Gastroesophageal sphincter (tissue), 4 donors: ENCODE results near the gene ATG7. TPM values are rescaled to one million over a fixed set of nuclear protein-coding genes. Genes with fewer than 3 reads are reported as not detected.

Experiments used
- ATAC-seq: fragments of 150-250 bp; one replicate; pipeline ENCODE4 v1.9.1; 2016; ENCODE audit warnings: mild to moderate bottlenecking, moderate library complexity
- H3K27ac ChIP-seq, 4 donors: fragments of 200-600 bp; sonication (generic) in 3 of 4; 1 replicate in 3 of 4; 2 replicates in 1 of 4; pipeline ENCODE4 v1.5.1; 2016 to 2019
- H3K27me3 ChIP-seq: fragments of 200-600 bp; sonication (generic); one replicate; pipeline ENCODE4 v1.5.1; 2019
- H3K36me3 ChIP-seq, 2 donors: fragments of 200-600 bp; sonication (generic); one replicate each; pipeline ENCODE4 v1.5.1; 2019; ENCODE audit warnings: control low read depth in 1 of 2
- H3K4me1 ChIP-seq, 3 donors: fragments of 200-600 bp; sonication (generic); 1 replicate in 2 of 3; 2 replicates in 1 of 3; pipeline ENCODE4 v1.5.1; 2016 to 2019; ENCODE audit warnings: control low read depth in 2 of 3
- H3K4me3 ChIP-seq, 2 donors: fragments of 200-600 bp; sonication (generic); one replicate each; pipeline ENCODE4 v1.5.1; 2019; ENCODE audit warnings: mild to moderate bottlenecking in 1 of 2, moderate library complexity in 1 of 2
- H3K9me3 ChIP-seq, 3 donors: fragments of 200-600 bp; sonication (generic); one replicate each; pipeline ENCODE4 v1.5.1; 2017 to 2019; ENCODE audit warnings: control low read depth in 2 of 3
- CTCF ChIP-seq, 4 experiments: fragments of 200-600 bp in 2 of 4; fragments of 450-650 bp in 2 of 4; sonication (generic) in 1 of 4; IDR thresholded peaks; one replicate each; pipeline ENCODE4 v1.5.1; 2017 to 2019; ENCODE audit warnings: antibody characterized with exemption in 4 of 4, mild to moderate bottlenecking in 2 of 4, moderate library complexity in 2 of 4
- EP300 ChIP-seq: sonication (generic); formaldehyde crosslinking; IDR thresholded peaks from one replicate; pipeline ENCODE4 v1.6.1; 2017; ENCODE audit warnings: antibody characterized with exemption, mild to moderate bottlenecking
- POLR2A ChIP-seq, 2 donors: fragments of 450-650 bp; IDR thresholded peaks; one replicate each; pipeline ENCODE4 v1.6.1; 2017; ENCODE audit warnings: antibody characterized with exemption in 2 of 2, mild to moderate bottlenecking in 2 of 2, moderate library complexity in 1 of 2
- POLR2AphosphoS5 ChIP-seq: sonication (generic); formaldehyde crosslinking; IDR thresholded peaks from one replicate; pipeline ENCODE4 v1.6.1; 2017; ENCODE audit warnings: antibody characterized with exemption
- WGBS, 2 donors: methylation state at CpG; one replicate each; pipeline ENCODE4 v1.1.5; 2018; ENCODE audit warnings: low coverage in 1 of 2; 5-methylcytosine and 5-hydroxymethylcytosine counted together
- total RNA-seq, 4 donors: library from RNA; depleted of rRNA; stranded (reverse); fragments of >200 nt; gene quantifications; one replicate each; pipeline ENCODE4 v1.1.0, GENCODE V29; 2016

The ATG7 gene
- total RNA-seq, 4 donors from 2014 or later: 28.3 to 64.9 (median 36.5) TPM

GRCh38 chr3:11465744-11466616 is 193.8 kb downstream of the ATG7 start:
- TF ChIP-seq POLR2AphosphoS5 (peak; percentile 93), POLR2A (IDR thresholded peaks at IDR 0.05) (no peak), EP300 (peak; percentile 6), CTCF (IDR thresholded peaks at IDR 0.05) (peak in 1 of 4 experiments; percentile 23)
- Histone ChIP-seq H3K36me3 (peaks cover 0 to 5% of the 10 kb centered on the region in 2 donors), H3K27me3 (no peaks in the 10 kb centered on the region), H3K27ac (peak overlapping the region; percentile 84 to 89 (median 88)), H3K9me3 (no peaks in the 10 kb centered on the region), H3K4me1 (peaks cover 3 to 39% (median 11%) of the 10 kb centered on the region in 3 donors), H3K4me3 (no peak overlapping the region)
- ATAC-seq: peak; percentile 94
- 24 to 35% methylated on average over 9 of the region's 9 CpGs for WGBS, 2 donors

- Histone ChIP-seq H3K4me1 (peaks cover 3 to 39% (median 11%) of the 10 kb centered on the region in 3 donors), H3K36me3 (peaks cover 0 to 5% of the 10 kb centered on the region in 2 donors), H3K4me3 (no peak overlapping the region), H3K27ac (peak overlapping the region in 1 of 4 donors; percentile 89), H3K9me3 (no peaks in the 10 kb centered on the region), H3K27me3 (no peaks in the 10 kb centered on the region)
- TF ChIP-seq POLR2AphosphoS5 (peak; percentile 27), EP300 (no peak)
- 38 to 87% methylated on average over 1 to 4 of the region's 4 CpGs for WGBS, 2 donors
- ATAC-seq: no peak
These were observed 195.7 kb downstream of the ATG7 start for GRCh38 chr3:11467875-11468274.

DNA sequence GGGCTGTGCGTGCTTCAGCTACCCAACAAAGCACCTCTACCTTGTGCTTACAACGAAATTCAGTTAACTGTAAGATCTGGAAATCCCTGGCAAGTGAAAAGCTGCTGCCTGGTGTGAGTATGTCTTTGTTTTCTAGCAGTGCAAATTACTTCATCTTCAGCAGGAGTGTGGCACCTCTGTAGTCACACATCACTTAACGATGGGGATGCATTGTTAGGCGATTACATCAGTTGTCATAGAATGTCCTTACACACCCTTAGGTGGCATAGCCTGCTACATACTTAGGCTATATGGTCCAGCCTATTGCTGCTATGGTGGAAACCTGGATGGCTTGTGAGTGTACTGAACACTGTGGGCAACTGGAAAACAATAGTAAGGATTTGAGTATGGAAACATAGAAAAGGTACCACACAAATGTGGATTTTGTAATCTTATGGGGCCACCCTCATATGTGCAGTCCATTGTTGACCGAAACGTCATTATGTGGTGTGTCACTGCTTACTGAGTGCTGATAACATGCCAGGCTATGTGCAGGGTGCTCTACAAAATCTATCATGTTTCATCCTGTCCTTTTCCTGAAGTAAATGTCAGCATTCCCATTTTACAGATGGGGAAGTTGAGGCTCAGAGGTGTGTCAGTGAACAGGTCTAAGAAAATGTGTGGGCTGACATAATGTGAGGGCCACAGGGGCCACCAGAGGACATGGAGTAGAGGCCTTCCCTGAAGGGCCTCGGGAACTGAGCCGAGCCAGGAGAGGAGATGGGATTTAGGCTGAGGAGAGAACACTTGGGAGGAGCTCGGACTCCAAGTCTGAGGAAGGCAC is 198.0 kb downstream of the ATG7 start:
- no peaks in the 10 kb centered on the region for H3K27me3 ChIP-seq
- H3K36me3 ChIP-seq: peaks cover 0 to 5% of the 10 kb centered on the region in 2 donors
- 93 to 100% methylated on average over 2 to 5 of the region's 9 CpGs for WGBS, 2 donors
- no peak for ATAC-seq
- TF ChIP-seq CTCF (IDR thresholded peaks at IDR 0.05) (no peak), EP300 (no peak), POLR2AphosphoS5 (no peak), POLR2A (IDR thresholded peaks at IDR 0.05) (no peak)
- no peak overlapping the region for H3K4me3 ChIP-seq
- H3K27ac ChIP-seq: no peak overlapping the region
- no peaks in the 10 kb centered on the region for H3K9me3 ChIP-seq
- H3K4me1 ChIP-seq: peaks cover 3 to 22% (median 11%) of the 10 kb centered on the region in 3 donors

DNA sequence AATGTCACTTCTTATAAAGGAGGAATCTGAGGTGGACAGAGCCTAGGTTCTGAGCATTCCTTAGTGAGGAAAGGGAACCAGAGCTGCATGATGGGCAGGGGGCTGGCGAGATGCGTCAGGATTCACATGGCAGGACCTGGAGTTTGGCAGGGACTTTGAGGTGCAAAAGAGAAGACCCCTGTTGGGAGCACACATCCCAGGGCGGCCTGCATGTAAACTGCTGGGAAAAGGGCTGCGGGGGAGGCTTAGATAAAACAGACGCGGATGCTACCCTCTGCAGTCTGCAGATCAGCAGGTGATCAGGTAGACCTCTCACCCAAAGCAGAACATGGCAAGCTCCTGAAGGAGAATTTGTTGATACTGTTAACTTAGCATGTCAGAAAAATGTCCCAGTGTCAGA is 203.1 kb downstream of the ATG7 start:
- H3K27me3 ChIP-seq: no peaks in the 10 kb centered on the region
- WGBS, 2 donors: 83 to 100% methylated on average over 3 to 5 of the region's 6 CpGs
- H3K27ac ChIP-seq: no peak overlapping the region
- no peak for ATAC-seq
- no peaks in the 10 kb centered on the region for H3K9me3 ChIP-seq
- no peak overlapping the region for H3K4me3 ChIP-seq
- H3K36me3 ChIP-seq: no peaks in the 10 kb centered on the region
- peaks cover 7 to 43% (median 11%) of the 10 kb centered on the region in 3 donors for H3K4me1 ChIP-seq
- no peak for TF ChIP-seq EP300
- TF ChIP-seq CTCF (IDR thresholded peaks at IDR 0.05): no peak
- TF ChIP-seq POLR2A (IDR thresholded peaks at IDR 0.05): no peak
- TF ChIP-seq POLR2AphosphoS5: no peak

- no peaks in the 10 kb centered on the region for H3K36me3 ChIP-seq
- WGBS, 2 donors: 12 to 22% methylated on average over 1 of the region's 1 CpG
- no peak overlapping the region for H3K4me3 ChIP-seq
- no peaks in the 10 kb centered on the region for H3K27me3 ChIP-seq
- no peak for TF ChIP-seq POLR2AphosphoS5
- TF ChIP-seq EP300: no peak
- no peak for TF ChIP-seq POLR2A (IDR thresholded peaks at IDR 0.05)
- TF ChIP-seq CTCF (IDR thresholded peaks at IDR 0.05): no peak
- H3K4me1 ChIP-seq: peaks cover 10 to 57% (median 18%) of the 10 kb centered on the region in 3 donors
- H3K9me3 ChIP-seq: no peaks in the 10 kb centered on the region
- ATAC-seq: no peak
- peak overlapping the region in 3 of 4 donors; percentile 70 to 82 (median 72) for H3K27ac ChIP-seq
These were observed 204.5 kb downstream of the ATG7 start for GRCh38 chr3:11476735-11477144.
